PC-3 (cell line): ENCODE measurements around the gene EN1. TPM values are rescaled to one million over a fixed set of nuclear protein-coding genes. Genes with fewer than 3 reads are reported as not detected.

Source experiments
- ATAC-seq: fragments of 200-7000 bp; cut with Tn5 transposase; 2 replicates; pipeline ENCODE4 v1.9.1; 2020; ENCODE audit warnings: mild to moderate bottlenecking, moderate library complexity
- BruUV-seq: library from RNA; stranded (reverse); fragments of 400-500 nt; replicated peaks from 2 replicates; lab custom pipeline; 2021; lab: Mats Ljungman, UMichigan
- CTCF ChIA-PET: fragments of 300-600 bp; sonication (Branson Sonifier 250); formaldehyde crosslinking; loops from one replicate; lab custom pipeline; 2022; ENCODE audit warnings: antibody characterized with exemption; lab: Charles Lee
- POLR2A ChIA-PET: fragments of 300-600 bp; sonication (Branson Sonifier 250); formaldehyde crosslinking; loops from one replicate; lab custom pipeline; 2022; ENCODE audit warnings: antibody characterized with exemption; ENCODE audit not compliant: unreplicated experiment; lab: Charles Lee
- DNase-seq: peaks from one replicate; pipeline ENCODE4 v3.0.0-alpha.2; 2015
- H2AFZ ChIP-seq: fragments of 300-600 bp; sonication (generic); 2 replicates; pipeline ENCODE4 v1.6.0; 2016; ENCODE audit warnings: antibody characterized with exemption, low read length
- H3F3A ChIP-seq: fragments of 300-600 bp; sonication (generic); one replicate; pipeline ENCODE4 v1.6.0; 2017; ENCODE audit warnings: antibody characterized with exemption, low read length, control low read depth, mild to moderate bottlenecking; ENCODE audit not compliant: unreplicated experiment
- H3K27ac ChIP-seq: fragments of 300-600 bp; sonication (generic); 2 replicates; pipeline ENCODE4 v1.5.1; 2016; ENCODE audit warnings: mild to moderate bottlenecking, low read length
- H3K27me3 ChIP-seq: fragments of 300-600 bp; sonication (generic); 2 replicates; pipeline ENCODE4 v1.6.1; 2016; ENCODE audit warnings: low read length, mixed read lengths
- H3K36me3 ChIP-seq: fragments of 300-600 bp; sonication (generic); 2 replicates; pipeline ENCODE4 v1.6.1; 2016; ENCODE audit warnings: low read depth, mixed run types, low read length, mixed read lengths
- H3K4me1 ChIP-seq: fragments of 300-600 bp; sonication (generic); 2 replicates; pipeline ENCODE4 v1.5.1; 2016; ENCODE audit warnings: low read length; ENCODE audit not compliant: insufficient read depth
- H3K4me2 ChIP-seq: fragments of 300-600 bp; sonication (generic); 2 replicates; pipeline ENCODE4 v1.6.0; 2016; ENCODE audit warnings: low read length
- H3K4me3 ChIP-seq: fragments of 300-600 bp; sonication (generic); 2 replicates; pipeline ENCODE4 v1.5.1; 2016; ENCODE audit warnings: mild to moderate bottlenecking, low read length, mixed read lengths
- H3K79me2 ChIP-seq: fragments of 300-600 bp; sonication (generic); 2 replicates; pipeline ENCODE4 v1.6.1; 2017; ENCODE audit warnings: low read length, mixed read lengths
- H3K9ac ChIP-seq: fragments of 300-600 bp; sonication (generic); 2 replicates; pipeline ENCODE4 v1.6.0; 2016; ENCODE audit warnings: mild to moderate bottlenecking, low read length
- H3K9me2 ChIP-seq: fragments of 300-600 bp; sonication (generic); replicated peaks from 2 replicates; pipeline ENCODE4 v1.6.1; 2016; ENCODE audit warnings: mixed run types, low read length, mixed read lengths
- H3K9me3 ChIP-seq: fragments of 300-600 bp; sonication (generic); 2 replicates; pipeline ENCODE4 v1.6.1; 2016; ENCODE audit warnings: low read length, mixed read lengths
- H4K20me1 ChIP-seq: fragments of 300-600 bp; sonication (generic); 2 replicates; pipeline ENCODE4 v1.6.1; 2016; ENCODE audit warnings: low read length, mixed read lengths
- CTCF ChIP-seq: fragments of 300-600 bp; sonication (generic); conservative IDR thresholded peaks from 2 replicates; pipeline ENCODE4 v1.5.1; 2017; ENCODE audit warnings: antibody characterized with exemption, low read depth, mild to moderate bottlenecking, low read length
- EZH2 ChIP-seq: fragments of 300-600 bp; sonication (generic); IDR thresholded peaks from one replicate; pipeline ENCODE4 v1.6.1; 2017; ENCODE audit warnings: antibody characterized with exemption, mild to moderate bottlenecking, low read length; ENCODE audit not compliant: unreplicated experiment
- EZH2phosphoT487 ChIP-seq: fragments of 300-600 bp; sonication (generic); IDR thresholded peaks from 2 replicates; pipeline ENCODE4 v1.6.1; 2018; ENCODE audit warnings: mild to moderate bottlenecking, antibody characterized with exemption, low read length, borderline replicate concordance
- intact Hi-C: fragments of 100-400 bp; cut with micrococcal nuclease; formaldehyde crosslinking; loops from 2 replicates; pipeline ENCODE4 v1.9.0; 2023
- total RNA-seq: library from RNA; depleted of rRNA; stranded (reverse); fragments of >200 nt; gene quantifications from 2 replicates; pipeline ENCODE4 v1.2.3, GENCODE V29; 2014

EN1 gene
- total RNA-seq, 1 experiment from 2014 or later = 3.2 TPM

- H3K9me2 ChIP-seq = no peaks in the 10 kb centered on the region
- H3K36me3 ChIP-seq = no peaks in the 10 kb centered on the region
- H2AFZ ChIP-seq = peak overlapping the region; percentile 58; the same call in 1 of the 2 replicates
- intact Hi-C loops = loop anchor here (5.0 kb wide), 1 partner anchor 126 kb away; no protein-coding TSS in a partner anchor
- 0 out of 2 replicates have a peak, but pooled peaks cover 7% of the 10 kb centered on the region for H3K79me2 ChIP-seq
- CTCF ChIA-PET = interaction anchor here (0.7 kb wide), 1 partner anchor 15 kb away, joined by 3 read pairs; no protein-coding TSS in a partner anchor
- H3K4me3 ChIP-seq = peak overlapping the region; percentile 66; the same call in 1 of the 2 replicates
- no TSS peak for BruUV-seq
- no peaks in the 10 kb centered on the region for H4K20me1 ChIP-seq
- H3F3A ChIP-seq = no peaks in the 10 kb centered on the region
- POLR2A ChIA-PET = no interaction called here
- H3K9ac ChIP-seq = no peak overlapping the region
- no peaks in the 10 kb centered on the region for H3K4me1 ChIP-seq
- H3K27ac ChIP-seq = no peak overlapping the region
- H3K9me3 ChIP-seq = no peaks in the 10 kb centered on the region
- TF ChIP-seq CTCF (no peak), EZH2phosphoT487 (no peak), EZH2 (no peak)
- DNase-seq = no peak
- H3K4me2 ChIP-seq = peak overlapping the region; percentile 87
- H3K27me3 ChIP-seq = peaks cover 25% of the 10 kb centered on the region
- no peak for ATAC-seq
These were observed 1.2 kb upstream of the EN1 start for GRCh38 chr2:118848381-118849225.

GRCh38 chr2:118847762-118848172 lies 319 bp upstream of the EN1 start:
- Histone ChIP-seq H3K4me2 (peak overlapping the region; percentile 87), H3K9me2 (no peaks in the 10 kb centered on the region), H3K4me3 (peak overlapping the region; percentile 66), H3K4me1 (no peaks in the 10 kb centered on the region), H3K9ac (peak overlapping the region; percentile 36; the same call in 1 of the 2 replicates), H3F3A (no peaks in the 10 kb centered on the region), H3K79me2 (0 out of 2 replicates have a peak, but pooled peaks cover 7% of the 10 kb centered on the region), H2AFZ (peak overlapping the region; percentile 58), H3K27me3 (peaks cover 18% of the 10 kb centered on the region; the same call in 1 of the 2 replicates), H3K9me3 (no peaks in the 10 kb centered on the region), H3K27ac (no peak overlapping the region), H3K36me3 (no peaks in the 10 kb centered on the region), H4K20me1 (no peaks in the 10 kb centered on the region)
- peak; percentile 50 for ATAC-seq
- BruUV-seq = no TSS peak
- CTCF ChIA-PET = interaction anchor here (0.7 to 1.0 kb wide), 2 partner anchors 8 to 14 kb away, joined by 3 read pairs; no protein-coding TSS in a partner anchor
- POLR2A ChIA-PET = no interaction called here
- intact Hi-C loops = loop anchor here (5.0 kb wide), 1 partner anchor 125 kb away; no protein-coding TSS in a partner anchor
- no peak for TF ChIP-seq CTCF
- no peak for TF ChIP-seq EZH2
- no peak for TF ChIP-seq EZH2phosphoT487
- DNase-seq = peak; percentile 79
